Activated CD4-positive, alpha-beta memory T cell treated with anti-CD3 and anti-CD28 coated beads for 36 hours (primary cell): ENCODE measurements around the gene EFCAB11. TPM values are rescaled to one million over a fixed set of nuclear protein-coding genes. Genes with fewer than 3 reads are reported as not detected.

ENCODE experiments used
- CTCF ChIA-PET: fragments of 350-600 bp; sonication (Branson Sonifier 250); formaldehyde crosslinking; loops from one replicate; lab custom pipeline; 2021; ENCODE audit warnings: antibody characterized with exemption, inconsistent platforms; lab: Charles Lee
- POLR2A ChIA-PET: fragments of 350-600 bp; sonication (Branson Sonifier 250); formaldehyde crosslinking; loops from one replicate; lab custom pipeline; 2021; ENCODE audit warnings: antibody characterized with exemption; lab: Charles Lee
- DNase-seq: peaks from one replicate; pipeline ENCODE4 v3.0.0-alpha.2; 2020
- H3K27ac Mint-ChIP-seq: one replicate; pipeline ENCODE4 v1.8.0; 2021; ENCODE audit warnings: mixed read lengths
- H3K27me3 Mint-ChIP-seq: one replicate; pipeline ENCODE4 v1.8.0; 2021; ENCODE audit warnings: mixed read lengths
- H3K36me3 Mint-ChIP-seq: one replicate; pipeline ENCODE4 v1.8.0; 2021; ENCODE audit warnings: mixed read lengths
- H3K4me1 Mint-ChIP-seq: one replicate; pipeline ENCODE4 v1.8.0; 2021; ENCODE audit warnings: low read depth, mixed read lengths
- H3K4me3 Mint-ChIP-seq: one replicate; pipeline ENCODE4 v1.8.0; 2021; ENCODE audit warnings: mild to moderate bottlenecking, mixed read lengths
- H3K9me3 Mint-ChIP-seq: one replicate; pipeline ENCODE4 v1.8.0; 2021; ENCODE audit warnings: mixed read lengths
- intact Hi-C: fragments of 100-400 bp; cut with micrococcal nuclease; formaldehyde crosslinking; loops from one replicate; pipeline ENCODE4 v1.15.1; 2023
- total RNA-seq, 2 experiments: library from RNA; stranded (reverse); gene quantifications; one replicate each; pipeline ENCODE4 v1.2.3, GENCODE V29; 2021

EFCAB11 gene
- total RNA-seq, 2 experiments from 2014 or later: 10.6 to 10.8 TPM

GRCh38 chr14:89955745-89956660, 1.5 kb upstream of the EFCAB11 start, which contains the start of gene TDP1:
Gene TDP1, plus strand, starts transcription at chr14:89955927. Its CDS starts 7,188 bp downstream, at chr14:89963115.
- no peaks in the 10 kb centered on the region for H3K27me3 Mint-ChIP-seq
- ChIA-PET CTCF (interaction anchor here (1.0 to 7.1 kb wide), 5 partner anchors 10 to 104 kb away, joined by 3 to 61 read pairs (median 10); no protein-coding TSS in a partner anchor), POLR2A (interaction anchor here (1.1 to 1.9 kb wide), 9 partner anchors 10 to 526 kb away, joined by 3 to 11 read pairs (median 4); partner anchors contain the start of genes KCNK13 and PSMC1)
- H3K27ac Mint-ChIP-seq: peak within 1 kb of the TSS; percentile 97
- peaks cover 52% of the 10 kb centered on the region for H3K4me1 Mint-ChIP-seq
- DNase-seq: peak; percentile 98
- H3K4me3 Mint-ChIP-seq: peak within 1 kb of the TSS; percentile 96
- peaks cover 39% of the 10 kb centered on the region for H3K36me3 Mint-ChIP-seq
- intact Hi-C loops: loop anchor here (1.0 to 10.0 kb wide), 11 partner anchors 300 to 1401 kb away; partner anchors contain the start of genes CALM1, EML5, FOXN3 and NRDE2
- H3K9me3 Mint-ChIP-seq: no peaks in the 10 kb centered on the region

- ChIA-PET CTCF (interaction anchor here (1.0 to 7.1 kb wide), 6 partner anchors 10 to 18 kb away, joined by 3 to 61 read pairs (median 14); no protein-coding TSS in a partner anchor), POLR2A (interaction anchor here (0.6 to 1.6 kb wide), 4 partner anchors 11 to 314 kb away, joined by 3 to 6 read pairs (median 4); no protein-coding TSS in a partner anchor)
- H3K4me1 Mint-ChIP-seq: peaks cover 44% of the 10 kb centered on the region
- peak overlapping the region; percentile 96 for H3K4me3 Mint-ChIP-seq
- H3K9me3 Mint-ChIP-seq: no peaks in the 10 kb centered on the region
- no peaks in the 10 kb centered on the region for H3K27me3 Mint-ChIP-seq
- H3K36me3 Mint-ChIP-seq: peaks cover 34% of the 10 kb centered on the region
- DNase-seq: no peak
- peak overlapping the region; percentile 97 for H3K27ac Mint-ChIP-seq
- intact Hi-C loops: loop anchor here (1.0 to 10.0 kb wide), 9 partner anchors 301 to 1400 kb away; partner anchors contain the start of genes CALM1, EML5, FOXN3 and NRDE2
Observed at GRCh38 chr14:89955022-89955744, 653 bp upstream of the EFCAB11 start.

DNA sequence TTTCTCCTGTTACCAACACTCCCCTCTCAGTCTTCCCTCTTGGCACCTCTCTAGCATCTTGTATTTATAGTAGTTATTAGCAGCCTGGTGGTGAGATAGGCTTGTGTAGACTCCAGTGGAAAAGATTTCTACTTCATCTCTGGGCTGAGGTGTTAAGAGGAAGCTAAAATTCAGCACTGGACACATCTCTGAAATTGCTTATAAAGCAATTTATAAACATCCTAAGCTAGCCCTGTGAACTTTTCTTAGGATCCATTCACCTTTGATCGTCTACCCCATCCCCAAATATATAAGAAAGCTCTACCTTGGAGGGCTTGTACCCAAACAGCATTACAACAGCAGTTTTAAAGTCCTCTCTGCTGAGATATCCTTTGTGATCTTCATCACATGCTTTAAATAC, 928 bp downstream of the EFCAB11 start:
- ChIA-PET POLR2A (interaction anchor here (0.9 kb wide), 1 partner anchor 26 kb away, joined by 4 read pairs; no protein-coding TSS in a partner anchor), CTCF (interaction anchor here (0.8 to 4.5 kb wide), 7 partner anchors 9 to 303 kb away, joined by 3 to 24 read pairs (median 7); no protein-coding TSS in a partner anchor)
- Mint-ChIP-seq H3K36me3 (peaks cover 29% of the 10 kb centered on the region), H3K4me1 (peaks cover 30% of the 10 kb centered on the region), H3K27ac (no peak overlapping the region), H3K27me3 (no peaks in the 10 kb centered on the region), H3K4me3 (peak overlapping the region; percentile 96), H3K9me3 (no peaks in the 10 kb centered on the region)
- intact Hi-C loops: loop anchor here (1.0 to 10.0 kb wide), 6 partner anchors 107 to 1399 kb away; partner anchors contain the start of genes CALM1, FOXN3 and PTPN21
- no peak for DNase-seq

DNA sequence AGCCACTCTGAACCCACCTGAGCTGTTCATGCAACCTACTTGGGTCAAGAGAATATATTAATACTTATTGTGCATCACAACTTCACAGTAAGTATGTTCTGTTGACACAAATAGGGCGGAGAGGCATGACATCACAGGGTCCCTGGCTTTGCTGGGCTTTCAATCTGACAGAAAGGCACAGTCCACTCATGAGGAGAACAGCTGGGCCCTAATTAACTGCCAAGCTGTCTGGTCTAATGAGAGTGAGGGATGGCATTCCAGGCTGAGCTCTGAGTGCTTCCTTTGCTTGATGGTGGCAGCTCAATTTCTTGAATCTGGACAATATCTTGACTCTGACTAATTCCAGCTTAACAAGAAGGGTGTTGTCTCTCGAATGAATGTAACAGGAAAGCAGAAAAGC, 2.0 kb downstream of the EFCAB11 start:
- no peak for DNase-seq
- ChIA-PET POLR2A (no interaction called here), CTCF (interaction anchor here (0.8 to 4.1 kb wide), 3 partner anchors 10 to 20 kb away, joined by 3 to 19 read pairs (median 3); no protein-coding TSS in a partner anchor)
- peaks cover 20% of the 10 kb centered on the region for H3K4me1 Mint-ChIP-seq
- H3K36me3 Mint-ChIP-seq: peaks cover 24% of the 10 kb centered on the region
- intact Hi-C loops: loop anchor here (10.0 kb wide), 1 partner anchor 1398 kb away; the partner anchor contains the start of gene PTPN21
- H3K27ac Mint-ChIP-seq: no peak overlapping the region
- no peak overlapping the region for H3K4me3 Mint-ChIP-seq
- H3K9me3 Mint-ChIP-seq: no peaks in the 10 kb centered on the region
- no peaks in the 10 kb centered on the region for H3K27me3 Mint-ChIP-seq

- H3K4me3 Mint-ChIP-seq: no peak overlapping the region
Observed at GRCh38 chr14:89947344-89947743, 7.2 kb downstream of the EFCAB11 start.

GRCh38 chr14:89941830-89942377, 12.6 kb downstream of the EFCAB11 start:
- DNase-seq: peak; percentile 21
- POLR2A ChIA-PET: interaction anchor here (1.5 kb wide), 1 partner anchor 13 kb away, joined by 6 read pairs; the partner anchor contains the start of gene EFCAB11
- intact Hi-C loops: no loop called here

More at GRCh38 chr14:89947344-89947743, 7.2 kb downstream of the EFCAB11 start:
- intact Hi-C loops: no loop called here
- ChIA-PET POLR2A (no interaction called here), CTCF (no interaction called here)
- Mint-ChIP-seq H3K27ac (no peak overlapping the region), H3K9me3 (no peaks in the 10 kb centered on the region), H3K27me3 (no peaks in the 10 kb centered on the region), H3K36me3 (peaks cover 12% of the 10 kb centered on the region), H3K4me1 (peaks cover 4% of the 10 kb centered on the region)
- no peak for DNase-seq

DNA sequence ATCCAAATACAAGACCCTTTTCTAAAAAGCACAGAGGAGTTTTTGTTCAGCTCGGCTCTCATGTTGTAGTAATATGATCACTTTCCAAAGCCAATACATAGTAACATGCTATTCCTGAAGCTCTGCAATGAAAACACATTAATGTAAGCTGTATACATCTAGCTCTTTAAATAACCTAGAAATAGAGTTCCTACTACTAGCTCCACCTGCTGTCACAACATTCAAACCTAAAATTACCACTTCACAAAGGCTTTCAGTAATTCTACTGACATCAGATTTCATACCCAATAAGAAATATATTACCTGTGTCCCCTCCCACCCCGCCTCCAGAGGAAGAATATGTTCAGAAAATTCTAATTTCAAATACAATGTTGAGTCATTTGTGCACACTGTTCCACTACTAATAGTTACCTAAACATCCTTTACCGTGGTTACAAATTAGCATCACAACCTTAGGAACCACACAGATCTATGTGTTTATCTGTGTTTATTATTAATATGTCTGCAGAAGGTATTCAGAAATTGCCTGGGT, 17.8 kb downstream of the EFCAB11 start:
- no peak for DNase-seq
- POLR2A ChIA-PET: no interaction called here
- intact Hi-C loops: no loop called here
- Mint-ChIP-seq H3K4me3 (no peak overlapping the region), H3K27me3 (no peaks in the 10 kb centered on the region), H3K9me3 (no peaks in the 10 kb centered on the region), H3K36me3 (no peaks in the 10 kb centered on the region), H3K4me1 (peaks cover 6% of the 10 kb centered on the region), H3K27ac (no peak overlapping the region)
- CTCF ChIA-PET: interaction anchor here (0.8 to 5.3 kb wide), 6 partner anchors 11 to 910 kb away, joined by 3 to 77 read pairs (median 5); partner anchors contain the start of gene EFCAB11

More at GRCh38 chr14:89941830-89942377, 12.6 kb downstream of the EFCAB11 start:
- Mint-ChIP-seq H3K36me3 (peaks cover 1% of the 10 kb centered on the region), H3K4me3 (no peak overlapping the region), H3K9me3 (no peaks in the 10 kb centered on the region), H3K27ac (no peak overlapping the region), H3K4me1 (peaks cover 5% of the 10 kb centered on the region), H3K27me3 (no peaks in the 10 kb centered on the region)
- CTCF ChIA-PET: interaction anchor here (1.3 to 5.3 kb wide), 6 partner anchors 17 to 915 kb away, joined by 4 to 77 read pairs (median 10); partner anchors contain the start of gene TDP1

- Mint-ChIP-seq H3K27me3 (no peaks in the 10 kb centered on the region), H3K36me3 (no peaks in the 10 kb centered on the region), H3K4me3 (no peak overlapping the region), H3K27ac (no peak overlapping the region), H3K9me3 (no peaks in the 10 kb centered on the region), H3K4me1 (peaks cover 6% of the 10 kb centered on the region)
- intact Hi-C loops: no loop called here
- no peak for DNase-seq
- POLR2A ChIA-PET: no interaction called here
- CTCF ChIA-PET: interaction anchor here (0.9 to 1.3 kb wide), 2 partner anchors 18 to 40 kb away, joined by 3 to 4 read pairs; no protein-coding TSS in a partner anchor
Observed at GRCh38 chr14:89933002-89933401, 21.5 kb downstream of the EFCAB11 start.

DNA sequence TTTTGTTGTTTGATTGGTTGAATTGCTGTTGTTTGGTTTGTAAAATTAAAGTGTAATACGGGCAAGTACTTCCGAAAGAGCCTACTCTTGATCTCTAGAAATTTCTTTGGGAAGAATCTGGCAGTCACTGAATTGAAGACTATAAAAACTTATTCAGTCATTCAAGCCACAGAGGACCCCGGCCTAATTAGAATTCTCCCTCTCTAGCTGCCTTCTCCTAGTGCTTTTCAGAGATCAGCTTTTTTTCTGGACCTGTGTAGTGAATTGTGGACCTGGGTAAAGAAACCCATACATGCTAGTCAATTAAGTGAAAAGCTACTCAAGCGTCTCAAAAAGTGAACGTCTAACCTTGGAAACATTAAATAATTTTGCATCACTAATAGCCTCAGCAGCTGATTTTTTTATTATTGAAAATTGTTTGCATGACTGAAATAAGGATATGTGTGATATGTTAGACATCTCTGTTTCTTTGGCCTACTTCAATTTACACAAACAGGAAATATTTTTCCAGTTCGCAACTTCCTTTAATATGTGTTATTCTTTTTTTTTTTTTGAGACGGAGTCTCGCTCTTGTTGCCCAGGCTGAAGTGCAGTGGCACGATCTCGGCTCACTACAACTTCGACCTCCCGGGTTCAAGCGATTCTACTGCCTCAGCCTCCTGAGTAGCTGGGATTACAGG, 27.2 kb downstream of the EFCAB11 start:
- ChIA-PET CTCF (interaction anchor here (0.9 to 2.4 kb wide), 2 partner anchors 12 to 13 kb away, joined by 3 to 10 read pairs; no protein-coding TSS in a partner anchor), POLR2A (interaction anchor here (0.7 to 0.8 kb wide), 3 partner anchors 27 to 652 kb away, joined by 3 to 7 read pairs (median 4); partner anchors contain the start of gene EFCAB11)
- DNase-seq: no peak
- no peaks in the 10 kb centered on the region for H3K9me3 Mint-ChIP-seq
- no peaks in the 10 kb centered on the region for H3K4me1 Mint-ChIP-seq
- H3K36me3 Mint-ChIP-seq: no peaks in the 10 kb centered on the region
- H3K27ac Mint-ChIP-seq: no peak overlapping the region
- no peaks in the 10 kb centered on the region for H3K27me3 Mint-ChIP-seq
- H3K4me3 Mint-ChIP-seq: no peak overlapping the region
- intact Hi-C loops: no loop called here

DNA sequence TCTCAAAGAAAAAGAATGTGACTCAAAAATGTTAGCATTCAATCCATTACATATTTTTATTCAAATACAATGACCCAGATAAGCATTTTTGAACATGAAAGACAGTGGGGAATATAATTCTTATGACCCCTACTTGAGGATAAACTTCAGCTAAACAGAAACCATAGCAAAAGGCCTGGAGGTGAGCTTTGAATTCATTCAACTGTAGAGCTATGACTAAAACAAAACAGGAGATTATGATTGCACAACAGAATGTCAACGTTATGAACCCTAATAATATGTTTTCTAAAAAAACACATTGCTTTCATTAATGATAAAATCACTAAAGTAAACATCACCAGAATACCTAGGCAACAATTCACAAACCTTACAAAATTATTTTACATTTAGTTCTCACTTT, 27.8 kb downstream of the EFCAB11 start:
- Mint-ChIP-seq H3K9me3 (no peaks in the 10 kb centered on the region), H3K4me1 (no peaks in the 10 kb centered on the region), H3K36me3 (no peaks in the 10 kb centered on the region), H3K27me3 (no peaks in the 10 kb centered on the region), H3K27ac (no peak overlapping the region), H3K4me3 (no peak overlapping the region)
- intact Hi-C loops: no loop called here
- DNase-seq: no peak
- POLR2A ChIA-PET: interaction anchor here (0.8 kb wide), 1 partner anchor 27 kb away, joined by 4 read pairs; the partner anchor contains the start of gene EFCAB11
- CTCF ChIA-PET: interaction anchor here (0.8 to 2.4 kb wide), 4 partner anchors 12 to 47 kb away, joined by 3 to 10 read pairs (median 3); no protein-coding TSS in a partner anchor
